WI38 (cell line): ENCODE data around the gene ARHGEF4.

ENCODE experiments used
- H3K4me3 ChIP-seq: 2 replicates; pipeline ENCODE4 v1.5.1; 2011; ENCODE audit warnings: low read depth, mild to moderate bottlenecking, control low read depth, low read length
- TF ChIP-seq, protein P1 (sequence below): IDR thresholded peaks from 2 replicates; pipeline ENCODE4 v1.5.1; 2012; ENCODE audit warnings: low read depth, mild to moderate bottlenecking, control low read depth, low read length

Gene ARHGEF4

DNA sequence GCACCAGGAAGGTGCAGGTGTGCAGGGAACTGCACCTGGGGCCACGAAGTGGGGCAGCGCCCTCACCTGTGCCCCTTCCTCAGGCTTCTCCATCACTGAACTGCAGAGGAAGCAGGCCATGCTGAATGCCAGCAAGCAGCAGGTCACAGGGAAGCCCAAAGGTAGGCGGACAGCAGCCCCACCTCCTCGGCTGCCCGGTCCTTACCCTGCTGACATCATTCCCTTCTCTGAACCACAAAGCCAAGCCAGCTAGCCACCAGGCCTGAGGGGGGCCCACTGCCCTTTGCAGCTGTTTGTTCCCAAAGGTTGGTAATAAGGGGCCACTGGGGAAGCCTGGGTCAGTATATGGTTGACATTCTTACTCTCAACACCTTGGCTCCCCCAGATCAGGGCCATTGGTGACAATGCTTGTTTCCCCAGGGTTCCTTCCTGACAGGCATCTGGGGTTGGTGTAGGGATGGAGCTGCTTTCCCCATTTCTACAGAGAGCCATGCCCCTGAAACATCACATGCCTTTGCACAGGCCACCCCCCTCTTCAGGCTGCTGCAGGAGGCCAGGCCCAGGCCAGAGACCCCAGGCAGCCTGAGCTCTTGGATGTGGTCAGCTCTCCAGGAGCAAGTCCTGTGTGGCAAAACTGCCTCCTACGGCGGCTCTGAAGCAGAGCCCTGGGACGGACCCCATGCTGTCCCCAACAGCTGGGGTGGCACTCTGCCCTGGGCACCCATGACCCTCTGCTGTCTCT, 208.7 kb downstream of the ARHGEF4 start:
- no peak overlapping the region for H3K4me3 ChIP-seq
- TF ChIP-seq, protein P1, sequence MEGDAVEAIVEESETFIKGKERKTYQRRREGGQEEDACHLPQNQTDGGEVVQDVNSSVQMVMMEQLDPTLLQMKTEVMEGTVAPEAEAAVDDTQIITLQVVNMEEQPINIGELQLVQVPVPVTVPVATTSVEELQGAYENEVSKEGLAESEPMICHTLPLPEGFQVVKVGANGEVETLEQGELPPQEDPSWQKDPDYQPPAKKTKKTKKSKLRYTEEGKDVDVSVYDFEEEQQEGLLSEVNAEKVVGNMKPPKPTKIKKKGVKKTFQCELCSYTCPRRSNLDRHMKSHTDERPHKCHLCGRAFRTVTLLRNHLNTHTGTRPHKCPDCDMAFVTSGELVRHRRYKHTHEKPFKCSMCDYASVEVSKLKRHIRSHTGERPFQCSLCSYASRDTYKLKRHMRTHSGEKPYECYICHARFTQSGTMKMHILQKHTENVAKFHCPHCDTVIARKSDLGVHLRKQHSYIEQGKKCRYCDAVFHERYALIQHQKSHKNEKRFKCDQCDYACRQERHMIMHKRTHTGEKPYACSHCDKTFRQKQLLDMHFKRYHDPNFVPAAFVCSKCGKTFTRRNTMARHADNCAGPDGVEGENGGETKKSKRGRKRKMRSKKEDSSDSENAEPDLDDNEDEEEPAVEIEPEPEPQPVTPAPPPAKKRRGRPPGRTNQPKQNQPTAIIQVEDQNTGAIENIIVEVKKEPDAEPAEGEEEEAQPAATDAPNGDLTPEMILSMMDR = no peak

- TF ChIP-seq, protein P1 = no peak
- H3K4me3 ChIP-seq = no peak overlapping the region
Observed at GRCh38 chr2:131046028-131046917, 209.6 kb downstream of the ARHGEF4 start.

DNA sequence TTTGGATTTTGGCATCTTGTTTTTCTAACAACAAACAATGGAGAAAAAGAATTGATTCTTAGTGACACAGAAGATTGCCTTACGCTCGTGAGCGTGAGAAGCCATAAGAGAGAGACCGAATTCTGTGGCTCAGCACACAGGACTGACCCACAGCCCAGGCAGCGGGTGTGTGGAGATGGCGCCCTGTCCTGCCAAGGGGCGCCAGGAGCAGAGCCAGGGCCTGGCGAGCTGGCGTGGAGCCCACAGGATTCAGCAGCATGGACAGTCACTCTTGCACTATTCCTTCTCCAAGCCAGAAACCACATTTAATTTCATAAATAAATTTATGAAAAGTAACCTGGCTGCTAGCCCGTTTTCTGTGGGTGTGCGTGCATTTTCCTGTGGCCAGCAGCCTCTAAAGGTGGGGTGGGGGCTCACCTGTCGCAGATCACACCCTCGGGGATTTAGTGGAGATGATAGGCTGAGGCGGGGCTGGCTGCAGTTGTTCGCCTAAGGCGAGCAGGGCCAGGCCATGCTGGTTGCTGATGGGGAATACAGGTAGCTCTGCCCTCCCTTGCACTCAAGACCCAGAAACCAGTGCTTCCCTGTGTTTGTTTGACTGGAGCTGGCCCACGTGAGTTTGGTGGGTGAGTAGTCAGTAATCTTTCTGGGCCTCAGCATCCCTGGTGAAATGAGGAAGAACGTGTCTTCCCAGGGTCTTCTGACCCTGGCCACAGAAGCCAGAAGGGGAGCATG, 210.4 kb downstream of the ARHGEF4 start:
- no peak overlapping the region for H3K4me3 ChIP-seq
- TF ChIP-seq, protein P1 = no peak

GRCh38 chr2:131047920-131048560, 211.3 kb downstream of the ARHGEF4 start:
- TF ChIP-seq, protein P1 = no peak
- no peak overlapping the region for H3K4me3 ChIP-seq

- no peak overlapping the region for H3K4me3 ChIP-seq
- TF ChIP-seq, protein P1 = no peak
Observed at GRCh38 chr2:131048641-131049040, 211.9 kb downstream of the ARHGEF4 start.

DNA sequence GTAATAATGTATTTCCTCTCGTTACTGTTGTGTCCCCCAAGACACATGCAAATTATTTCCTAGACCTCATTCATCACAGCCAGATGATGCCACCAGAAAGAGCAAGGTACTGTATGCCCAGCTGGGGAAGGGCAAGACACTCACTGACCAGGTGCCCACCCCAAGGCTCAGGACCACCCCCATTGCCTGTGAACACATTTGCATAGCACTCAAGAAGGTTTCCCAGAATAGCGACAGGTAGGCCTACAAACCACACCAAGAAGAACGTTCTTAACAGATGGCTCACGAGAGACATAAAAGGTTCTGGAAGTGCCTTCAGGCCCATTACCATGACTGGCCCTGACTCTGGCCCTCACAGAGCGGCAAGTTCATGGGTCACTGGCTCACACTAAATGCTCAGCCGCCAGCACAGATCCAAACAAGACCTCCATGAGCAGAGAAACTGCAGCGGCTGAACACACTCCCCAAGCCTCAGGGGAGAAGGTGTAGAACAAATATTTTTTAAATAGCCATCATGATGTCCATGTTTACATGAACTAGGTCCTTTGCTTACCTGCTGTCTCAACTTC, 212.5 kb downstream of the ARHGEF4 start:
- TF ChIP-seq, protein P1 = no peak
- H3K4me3 ChIP-seq = no peak overlapping the region
